Prostate gland (tissue), 2 donors: Measurements from ENCODE around the gene PLEKHA7.

ENCODE experiments used
- CTCF ChIP-seq, 4 experiments: fragments of 200-600 bp in 2 of 4; fragments of 450-650 bp in 2 of 4; sonication (generic) in 2 of 4; IDR thresholded peaks; 1 replicate in 3 of 4; 2 replicates in 1 of 4; pipeline ENCODE4 v1.5.1; 2016 to 2019; ENCODE audit warnings: antibody characterized with exemption in 4 of 4, mild to moderate bottlenecking in 2 of 4, moderate library complexity in 2 of 4
- POLR2A ChIP-seq: fragments of 450-650 bp; IDR thresholded peaks from one replicate; pipeline ENCODE4 v1.6.1; 2016; ENCODE audit warnings: antibody characterized with exemption, mild to moderate bottlenecking
- POLR2AphosphoS5 ChIP-seq: sonication (generic); formaldehyde crosslinking; IDR thresholded peaks from one replicate; pipeline ENCODE4 v1.6.1; 2017; ENCODE audit warnings: antibody characterized with exemption

- TF ChIP-seq CTCF (IDR thresholded peaks at IDR 0.05) (no peak), POLR2AphosphoS5 (no peak), POLR2A (no peak)
Observed at GRCh38 chr11:16789063-16789420, 225.2 kb downstream of the PLEKHA7 start.
